Activated naive CD4-positive, alpha-beta T cell treated with anti-CD3 and anti-CD28 coated beads, Interleukin-2, amount 50 U/mL, for 24 hours (primary cell): ENCODE results near the gene TTC12.

Source experiments
- H3K27ac Mint-ChIP-seq: one replicate; pipeline ENCODE4 v1.8.0; 2021; ENCODE audit warnings: mild to moderate bottlenecking, mixed read lengths
- H3K27me3 Mint-ChIP-seq: one replicate; pipeline ENCODE4 v1.8.0; 2021; ENCODE audit warnings: mixed read lengths
- H3K36me3 Mint-ChIP-seq: one replicate; pipeline ENCODE4 v1.8.0; 2021; ENCODE audit warnings: mixed read lengths
- H3K4me1 Mint-ChIP-seq: one replicate; pipeline ENCODE4 v1.8.0; 2021; ENCODE audit warnings: mixed read lengths
- H3K4me3 Mint-ChIP-seq: one replicate; pipeline ENCODE4 v1.8.0; 2021; ENCODE audit warnings: mild to moderate bottlenecking, mixed read lengths
- H3K9me3 Mint-ChIP-seq: one replicate; pipeline ENCODE4 v1.8.0; 2021; ENCODE audit warnings: mixed read lengths

TTC12 gene

GRCh38 chr11:113415343-113415742, 101.0 kb downstream of the TTC12 start:
- H3K9me3 Mint-ChIP-seq: no peaks in the 10 kb centered on the region
- no peak overlapping the region for H3K27ac Mint-ChIP-seq
- H3K36me3 Mint-ChIP-seq: no peaks in the 10 kb centered on the region
- H3K27me3 Mint-ChIP-seq: peaks cover 2% of the 10 kb centered on the region
- H3K4me1 Mint-ChIP-seq: no peaks in the 10 kb centered on the region
- H3K4me3 Mint-ChIP-seq: no peak overlapping the region
